ENCODE results near the gene GHITM. TPM values are rescaled to one million over a fixed set of nuclear protein-coding genes. Genes with fewer than 3 reads are reported as not detected.

The GHITM gene
- total RNA-seq, 1 donor from 2014 or later = 87.9 TPM

DNA sequence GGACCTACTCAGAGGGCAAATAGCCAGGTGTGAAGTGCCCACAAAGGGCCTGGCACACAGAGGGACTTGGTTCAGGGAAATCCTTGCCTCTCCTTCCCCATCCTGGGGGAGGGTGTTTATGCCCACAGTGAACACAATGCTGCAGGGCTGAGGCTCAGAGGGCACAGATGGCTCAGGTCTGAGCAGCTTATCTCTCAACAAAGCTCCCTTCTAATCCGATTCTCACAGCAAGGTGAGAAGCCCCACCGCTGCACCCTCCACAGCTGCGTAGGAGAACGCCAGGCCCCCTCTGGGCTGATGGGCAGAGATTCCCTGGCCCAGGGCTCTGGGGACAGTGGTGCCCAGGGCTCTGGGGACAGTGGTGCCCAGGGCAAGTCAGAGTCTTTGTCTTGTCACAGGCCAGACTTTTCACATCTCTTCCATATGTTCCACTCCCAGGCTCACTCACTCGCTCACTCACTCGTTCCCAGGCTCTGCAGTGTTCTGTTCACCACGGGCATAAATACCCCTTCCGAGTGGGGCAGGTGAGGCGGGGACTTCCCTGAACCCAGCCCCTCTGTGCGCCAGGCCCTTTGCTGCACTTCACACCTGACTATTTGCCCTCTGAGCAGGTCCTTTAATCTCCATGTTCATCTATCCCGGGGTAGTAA, 46.3 kb downstream of the GHITM start:
- DNase-seq (ENCODE audit: extremely low spot score in 2 of 2) = no peak
- H3K9me3 ChIP-seq = no peaks in the 10 kb centered on the region
- H3K27ac ChIP-seq = no peak overlapping the region
- intact Hi-C loops (cut with DNase I) = no loop called here
- TF ChIP-seq POLR2A (IDR thresholded peaks at IDR 0.05) (no peak), POLR2AphosphoS5 (IDR thresholded peaks at IDR 0.05; ENCODE audit: insufficient read depth in 1 of 2, low read depth in 1 of 2) (no peak)
- TF ChIP-seq, protein P1, sequence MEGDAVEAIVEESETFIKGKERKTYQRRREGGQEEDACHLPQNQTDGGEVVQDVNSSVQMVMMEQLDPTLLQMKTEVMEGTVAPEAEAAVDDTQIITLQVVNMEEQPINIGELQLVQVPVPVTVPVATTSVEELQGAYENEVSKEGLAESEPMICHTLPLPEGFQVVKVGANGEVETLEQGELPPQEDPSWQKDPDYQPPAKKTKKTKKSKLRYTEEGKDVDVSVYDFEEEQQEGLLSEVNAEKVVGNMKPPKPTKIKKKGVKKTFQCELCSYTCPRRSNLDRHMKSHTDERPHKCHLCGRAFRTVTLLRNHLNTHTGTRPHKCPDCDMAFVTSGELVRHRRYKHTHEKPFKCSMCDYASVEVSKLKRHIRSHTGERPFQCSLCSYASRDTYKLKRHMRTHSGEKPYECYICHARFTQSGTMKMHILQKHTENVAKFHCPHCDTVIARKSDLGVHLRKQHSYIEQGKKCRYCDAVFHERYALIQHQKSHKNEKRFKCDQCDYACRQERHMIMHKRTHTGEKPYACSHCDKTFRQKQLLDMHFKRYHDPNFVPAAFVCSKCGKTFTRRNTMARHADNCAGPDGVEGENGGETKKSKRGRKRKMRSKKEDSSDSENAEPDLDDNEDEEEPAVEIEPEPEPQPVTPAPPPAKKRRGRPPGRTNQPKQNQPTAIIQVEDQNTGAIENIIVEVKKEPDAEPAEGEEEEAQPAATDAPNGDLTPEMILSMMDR (IDR thresholded peaks at IDR 0.05) = no peak
- H3K4me1 ChIP-seq = no peaks in the 10 kb centered on the region
- no peaks in the 10 kb centered on the region for H3K27me3 ChIP-seq
- no peak overlapping the region for H3K4me3 ChIP-seq
- H3K36me3 ChIP-seq = no peaks in the 10 kb centered on the region

DNA sequence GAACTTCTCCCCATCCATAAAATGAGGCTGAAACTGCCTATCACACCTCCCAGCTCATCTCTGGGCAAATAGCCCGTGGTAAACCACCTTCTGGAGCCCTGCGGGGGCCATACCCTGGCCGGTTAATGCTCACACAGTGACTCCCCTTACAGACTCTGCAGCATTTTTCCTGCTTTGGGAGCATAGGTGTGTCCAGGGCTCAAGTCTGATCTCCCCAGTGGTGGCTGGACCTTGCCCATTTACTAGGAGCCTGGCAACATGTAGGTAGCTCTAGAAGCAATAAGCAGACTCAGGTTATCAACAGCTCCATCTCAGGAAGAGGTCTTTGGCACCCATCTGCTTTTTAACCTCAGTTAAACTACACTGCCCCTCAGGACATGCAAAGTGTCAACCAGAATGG, 49.5 kb downstream of the GHITM start:
- Histone ChIP-seq H3K27ac (no peak overlapping the region), H3K27me3 (no peaks in the 10 kb centered on the region), H3K4me3 (no peak overlapping the region), H3K4me1 (peaks cover under 1% of the 10 kb centered on the region), H3K9me3 (no peaks in the 10 kb centered on the region), H3K36me3 (no peaks in the 10 kb centered on the region)
- TF ChIP-seq, protein P1 (IDR thresholded peaks at IDR 0.05) = no peak
- TF ChIP-seq POLR2AphosphoS5 (IDR thresholded peaks at IDR 0.05; ENCODE audit: insufficient read depth in 1 of 2, low read depth in 1 of 2) = no peak
- no peak for TF ChIP-seq POLR2A (IDR thresholded peaks at IDR 0.05)
- no peak for DNase-seq (ENCODE audit: extremely low spot score in 2 of 2)
- intact Hi-C loops (cut with DNase I) = no loop called here

DNA sequence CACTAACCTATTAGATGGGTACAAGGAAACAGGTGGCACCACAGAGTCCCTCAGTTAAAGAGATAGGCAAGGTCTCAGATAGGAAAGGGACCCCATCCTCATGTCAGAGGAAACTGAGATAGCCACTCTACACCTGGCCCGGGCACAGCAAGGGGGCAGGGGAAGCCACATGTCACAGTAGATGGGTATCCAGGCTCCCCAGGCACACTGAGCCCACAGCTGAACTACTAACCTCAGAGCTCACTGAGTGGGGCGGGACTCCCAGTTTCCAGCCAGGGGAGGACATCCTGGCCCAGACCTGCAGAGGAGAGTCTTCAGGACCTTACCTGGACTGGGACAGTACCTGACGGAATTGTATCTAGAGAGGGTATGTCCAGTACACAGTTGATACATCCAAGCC, 51.3 kb downstream of the GHITM start:
- H3K4me1 ChIP-seq = peaks cover 16% of the 10 kb centered on the region
- no peaks in the 10 kb centered on the region for H3K27me3 ChIP-seq
- H3K36me3 ChIP-seq = no peaks in the 10 kb centered on the region
- intact Hi-C loops (cut with DNase I) = no loop called here
- no peak overlapping the region for H3K27ac ChIP-seq
- TF ChIP-seq, protein P1 (IDR thresholded peaks at IDR 0.05) = no peak
- TF ChIP-seq POLR2A (IDR thresholded peaks at IDR 0.05) (no peak), POLR2AphosphoS5 (IDR thresholded peaks at IDR 0.05; ENCODE audit: insufficient read depth in 1 of 2, low read depth in 1 of 2) (no peak)
- no peak overlapping the region for H3K4me3 ChIP-seq
- no peak for DNase-seq (ENCODE audit: extremely low spot score in 2 of 2)
- no peaks in the 10 kb centered on the region for H3K9me3 ChIP-seq

DNA sequence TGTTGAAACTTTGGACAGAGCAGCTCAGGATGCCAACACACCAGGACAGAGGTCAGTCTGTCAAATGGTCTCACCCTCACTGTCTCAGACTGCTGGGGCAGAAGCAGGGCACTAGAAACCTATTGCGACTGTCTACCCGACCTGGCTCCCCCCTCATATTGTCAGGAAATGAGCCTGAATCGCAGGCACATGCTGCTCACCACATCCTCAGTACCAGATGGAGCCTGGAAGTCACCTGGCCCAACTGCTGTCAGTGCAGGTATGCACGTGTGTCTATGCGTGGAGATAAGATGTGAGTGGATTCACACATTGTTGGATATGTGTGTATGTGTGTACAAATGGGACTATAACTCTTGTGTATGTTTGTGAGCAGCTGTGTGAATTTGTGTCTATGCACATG, 51.8 kb downstream of the GHITM start:
- Histone ChIP-seq H3K27me3 (no peaks in the 10 kb centered on the region), H3K36me3 (no peaks in the 10 kb centered on the region), H3K9me3 (no peaks in the 10 kb centered on the region), H3K4me3 (no peak overlapping the region), H3K4me1 (peaks cover 16% of the 10 kb centered on the region), H3K27ac (no peak overlapping the region)
- TF ChIP-seq POLR2A (IDR thresholded peaks at IDR 0.05) (no peak), POLR2AphosphoS5 (IDR thresholded peaks at IDR 0.05; ENCODE audit: insufficient read depth in 1 of 2, low read depth in 1 of 2) (no peak)
- TF ChIP-seq, protein P1 (IDR thresholded peaks at IDR 0.05) = no peak
- intact Hi-C loops (cut with DNase I) = no loop called here
- DNase-seq (ENCODE audit: extremely low spot score in 2 of 2) = no peak

- Histone ChIP-seq H3K9me3 (no peaks in the 10 kb centered on the region), H3K27ac (no peak overlapping the region), H3K4me1 (peaks cover 16% of the 10 kb centered on the region), H3K36me3 (no peaks in the 10 kb centered on the region), H3K4me3 (no peak overlapping the region), H3K27me3 (no peaks in the 10 kb centered on the region)
- intact Hi-C loops (cut with DNase I) = no loop called here
- no peak for TF ChIP-seq POLR2AphosphoS5 (IDR thresholded peaks at IDR 0.05; ENCODE audit: insufficient read depth in 1 of 2, low read depth in 1 of 2)
- no peak for TF ChIP-seq POLR2A (IDR thresholded peaks at IDR 0.05)
- TF ChIP-seq, protein P1 (IDR thresholded peaks at IDR 0.05) = no peak
- DNase-seq (ENCODE audit: extremely low spot score in 2 of 2) = no peak
Measured at GRCh38 chr10:84193327-84193726, 54.0 kb downstream of the GHITM start.

Data from vagina (tissue), 2 donors.